GM18517 (cell line): ENCODE measurements around the gene OR2V1.
"Not testable (repeated sequence)": the region's sequence is repeated elsewhere in the genome, so short reads cannot be mapped to it uniquely, and the experiment has no call there.

ENCODE experiments used
- ATAC-seq: cut with Tn5 transposase; IDR thresholded peaks from one replicate; pipeline ENCODE4 v1.9.1; 2021; ENCODE audit warnings: mild to moderate bottlenecking, moderate library complexity; ENCODE audit not compliant: unreplicated experiment

Gene OR2V1

GRCh38 chr5:181104606-181105390 is 26.2 kb downstream of the OR2V1 start:
- not testable (repeated sequence) for ATAC-seq

GRCh38 chr5:181104259-181104568 is 26.8 kb downstream of the OR2V1 start:
- not testable (repeated sequence) for ATAC-seq

GRCh38 chr5:181101930-181102674 is 28.9 kb downstream of the OR2V1 start:
- not testable (repeated sequence) for ATAC-seq

- ATAC-seq: not testable (repeated sequence)
These were observed 29.8 kb downstream of the OR2V1 start for GRCh38 chr5:181101030-181101641.

- no peak for ATAC-seq
These were observed 30.7 kb downstream of the OR2V1 start for GRCh38 chr5:181100121-181100875.

- ATAC-seq: no peak
These were observed 31.3 kb downstream of the OR2V1 start for GRCh38 chr5:181099602-181100086.

- no peak for ATAC-seq
These were observed 32.0 kb downstream of the OR2V1 start for GRCh38 chr5:181098762-181099601.

GRCh38 chr5:181097759-181098491 is 33.0 kb downstream of the OR2V1 start:
- not testable (repeated sequence) for ATAC-seq

GRCh38 chr5:181097383-181097753 is 33.6 kb downstream of the OR2V1 start:
- not testable (repeated sequence) for ATAC-seq

- ATAC-seq: not testable (repeated sequence)
These were observed 34.1 kb downstream of the OR2V1 start for GRCh38 chr5:181096721-181097382.

- not testable (repeated sequence) for ATAC-seq
These were observed 35.8 kb downstream of the OR2V1 start for GRCh38 chr5:181095162-181095561.

- ATAC-seq: no peak
These were observed 38.5 kb downstream of the OR2V1 start for GRCh38 chr5:181092428-181092827.

GRCh38 chr5:181088289-181088688 is 42.7 kb downstream of the OR2V1 start:
- no peak for ATAC-seq

GRCh38 chr5:181087309-181087708 is 43.7 kb downstream of the OR2V1 start:
- no peak for ATAC-seq

- ATAC-seq: no peak
These were observed 44.1 kb downstream of the OR2V1 start for GRCh38 chr5:181086884-181087205.

- no peak for ATAC-seq
These were observed 44.7 kb downstream of the OR2V1 start for GRCh38 chr5:181086026-181086883.

GRCh38 chr5:181084621-181085195 is 46.3 kb downstream of the OR2V1 start:
- ATAC-seq: no peak

GRCh38 chr5:181081989-181082388 is 49.0 kb downstream of the OR2V1 start:
- ATAC-seq: no peak
